Measurements from ENCODE around the gene MID2. TPM values are rescaled to one million over a fixed set of nuclear protein-coding genes. Genes with fewer than 3 reads are reported as not detected.
A peak's percentile ranks its signal among the peaks of the same experiment; 100 is the strongest.
"Not testable (repeated sequence)": the region's sequence is repeated elsewhere in the genome, so short reads cannot be mapped to it uniquely, and the experiment has no call there.

Gene MID2
- total RNA-seq, 2 donors from 2014 or later, result 35.6 to 52.5 TPM

DNA sequence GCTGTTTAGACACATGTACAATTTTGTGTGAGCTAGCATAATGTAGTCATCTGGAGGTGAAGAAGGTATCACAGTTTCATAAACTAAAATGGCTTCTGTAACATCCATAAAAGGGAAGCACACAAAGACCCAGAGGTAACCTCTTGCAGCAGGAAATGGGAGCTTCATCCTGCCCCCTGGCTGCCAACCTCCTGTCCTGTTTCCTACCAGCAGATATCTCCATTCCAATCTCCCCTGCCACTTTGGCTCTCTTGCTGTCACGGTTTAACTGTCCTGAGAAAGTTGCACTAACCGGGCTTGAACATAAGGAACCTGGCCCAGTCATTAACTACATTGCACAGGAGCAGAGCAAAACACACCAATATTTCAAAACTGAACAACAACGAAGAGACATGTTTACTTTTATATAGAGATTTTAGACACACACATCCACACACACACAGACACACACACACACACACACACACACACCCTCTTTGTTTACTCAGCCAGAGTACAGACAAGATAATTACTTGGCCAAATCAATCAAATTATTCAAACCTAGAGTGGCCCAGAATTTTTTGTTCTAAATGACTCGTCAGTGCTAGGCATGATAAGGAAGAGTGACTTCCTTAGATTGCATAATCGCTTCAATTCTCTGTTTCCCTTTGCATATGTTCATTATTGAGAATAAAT is 24.2 kb downstream of the MID2 start:
- no peak overlapping the region for H3K27ac ChIP-seq

DNA sequence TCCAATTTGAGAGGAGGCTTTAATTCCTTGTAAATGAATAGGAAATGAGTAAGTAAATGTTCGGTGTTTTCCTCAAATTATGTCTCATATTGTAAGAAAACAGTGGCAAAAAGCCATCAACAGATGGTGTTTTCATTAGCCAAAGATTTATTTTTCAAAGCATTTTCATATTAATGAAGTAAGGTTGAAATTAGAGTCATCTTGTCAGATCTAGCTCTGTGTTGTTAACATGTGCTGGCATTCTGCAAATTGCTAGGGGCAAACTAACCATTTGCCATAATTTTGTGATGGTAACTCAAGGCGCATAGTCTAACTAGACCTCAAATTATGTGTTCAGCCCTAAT is 24.7 kb downstream of the MID2 start:
- Histone ChIP-seq H3K36me3 (no peaks in the 10 kb centered on the region), H3K4me3 (no peak overlapping the region), H3K27ac (no peak overlapping the region), H3K9me3 (no peaks in the 10 kb centered on the region), H3K4me1 (replicated peaks) (no peaks in the 10 kb centered on the region), H3K27me3 (replicated peaks; ENCODE audit: insufficient read depth) (no peaks in the 10 kb centered on the region)
- TF ChIP-seq, protein P1, sequence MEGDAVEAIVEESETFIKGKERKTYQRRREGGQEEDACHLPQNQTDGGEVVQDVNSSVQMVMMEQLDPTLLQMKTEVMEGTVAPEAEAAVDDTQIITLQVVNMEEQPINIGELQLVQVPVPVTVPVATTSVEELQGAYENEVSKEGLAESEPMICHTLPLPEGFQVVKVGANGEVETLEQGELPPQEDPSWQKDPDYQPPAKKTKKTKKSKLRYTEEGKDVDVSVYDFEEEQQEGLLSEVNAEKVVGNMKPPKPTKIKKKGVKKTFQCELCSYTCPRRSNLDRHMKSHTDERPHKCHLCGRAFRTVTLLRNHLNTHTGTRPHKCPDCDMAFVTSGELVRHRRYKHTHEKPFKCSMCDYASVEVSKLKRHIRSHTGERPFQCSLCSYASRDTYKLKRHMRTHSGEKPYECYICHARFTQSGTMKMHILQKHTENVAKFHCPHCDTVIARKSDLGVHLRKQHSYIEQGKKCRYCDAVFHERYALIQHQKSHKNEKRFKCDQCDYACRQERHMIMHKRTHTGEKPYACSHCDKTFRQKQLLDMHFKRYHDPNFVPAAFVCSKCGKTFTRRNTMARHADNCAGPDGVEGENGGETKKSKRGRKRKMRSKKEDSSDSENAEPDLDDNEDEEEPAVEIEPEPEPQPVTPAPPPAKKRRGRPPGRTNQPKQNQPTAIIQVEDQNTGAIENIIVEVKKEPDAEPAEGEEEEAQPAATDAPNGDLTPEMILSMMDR (IDR thresholded peaks at IDR 0.05), result no peak
- TF ChIP-seq POLR2A (IDR thresholded peaks at IDR 0.05), result no peak
- TF ChIP-seq POLR2AphosphoS5 (IDR thresholded peaks at IDR 0.05), result no peak
- intact Hi-C loops (cut with DNase I), result no loop called here
- no peak for DNase-seq (ENCODE audit: low spot score)
- WGBS, result 69% methylated on average over 2 of the region's 2 CpGs

More for the DNA sequence above, 24.2 kb downstream of the MID2 start:
- no peaks in the 10 kb centered on the region for H3K4me1 ChIP-seq (replicated peaks)
- no peaks in the 10 kb centered on the region for H3K9me3 ChIP-seq
- no peaks in the 10 kb centered on the region for H3K36me3 ChIP-seq
- 25% methylated on average over 5 of the region's 5 CpGs for WGBS
- intact Hi-C loops (cut with DNase I), result no loop called here
- H3K27me3 ChIP-seq (replicated peaks; ENCODE audit: insufficient read depth), result no peaks in the 10 kb centered on the region
- no peak overlapping the region for H3K4me3 ChIP-seq
- DNase-seq (ENCODE audit: low spot score), result no peak
- TF ChIP-seq POLR2AphosphoS5 (IDR thresholded peaks at IDR 0.05), result no peak
- TF ChIP-seq POLR2A (IDR thresholded peaks at IDR 0.05), result no peak

DNA sequence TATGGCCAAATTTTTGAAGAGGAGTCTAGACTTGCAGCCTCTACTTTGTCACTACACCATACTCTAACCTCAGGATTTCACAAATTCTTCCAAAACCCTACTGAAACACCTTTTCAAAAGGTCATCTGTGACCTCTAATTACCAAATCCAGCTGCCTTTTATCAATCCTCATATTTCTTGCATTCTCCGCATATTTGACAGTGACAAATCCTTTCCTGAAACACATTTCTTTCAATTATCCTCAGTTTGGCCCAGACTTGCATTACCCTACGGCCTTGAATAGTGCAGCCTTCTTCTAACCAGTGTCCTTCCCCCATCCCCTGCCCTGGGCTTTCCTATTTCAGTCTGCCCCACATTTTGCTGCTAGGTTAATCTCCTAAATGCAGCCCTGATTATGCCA is 25.5 kb downstream of the MID2 start:
- WGBS, result 75% methylated on average over 2 of the region's 2 CpGs
- TF ChIP-seq POLR2AphosphoS5 (IDR thresholded peaks at IDR 0.05), result no peak
- no peak for TF ChIP-seq POLR2A (IDR thresholded peaks at IDR 0.05)
- TF ChIP-seq, protein P1 (IDR thresholded peaks at IDR 0.05), result no peak
- no peak for DNase-seq (ENCODE audit: low spot score)
- no peaks in the 10 kb centered on the region for H3K9me3 ChIP-seq
- no peaks in the 10 kb centered on the region for H3K27me3 ChIP-seq (replicated peaks; ENCODE audit: insufficient read depth)
- no peak overlapping the region for H3K27ac ChIP-seq
- H3K4me3 ChIP-seq, result no peak overlapping the region
- H3K4me1 ChIP-seq (replicated peaks), result no peaks in the 10 kb centered on the region
- intact Hi-C loops (cut with DNase I), result no loop called here
- no peaks in the 10 kb centered on the region for H3K36me3 ChIP-seq

DNA sequence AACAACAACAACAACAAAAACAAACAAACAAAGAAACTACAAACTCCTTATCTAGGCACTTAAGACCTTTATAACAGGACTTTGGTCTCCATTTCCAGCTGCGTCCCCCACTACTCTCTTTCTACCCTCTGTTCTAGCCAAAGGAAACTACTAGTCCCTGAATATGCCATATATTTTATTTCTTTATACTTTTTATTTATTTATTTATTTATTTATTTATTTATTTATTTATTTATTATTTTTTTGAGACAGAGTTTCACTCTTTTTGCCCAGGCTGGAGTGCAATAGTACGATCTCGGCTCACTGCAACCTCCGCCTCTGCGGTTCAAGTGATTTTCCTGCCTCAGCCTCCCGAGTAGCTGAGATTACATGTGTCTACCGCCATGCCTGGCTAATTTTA is 26.0 kb downstream of the MID2 start:
- H3K27ac ChIP-seq; H3K36me3 ChIP-seq; H3K4me1 ChIP-seq (replicated peaks); H3K27me3 ChIP-seq (replicated peaks; ENCODE audit: insufficient read depth); intact Hi-C loops (cut with DNase I); H3K9me3 ChIP-seq; H3K4me3 ChIP-seq; DNase-seq (ENCODE audit: low spot score): not testable (repeated sequence)
- WGBS, result 95% methylated on average over 7 of the region's 7 CpGs

DNA sequence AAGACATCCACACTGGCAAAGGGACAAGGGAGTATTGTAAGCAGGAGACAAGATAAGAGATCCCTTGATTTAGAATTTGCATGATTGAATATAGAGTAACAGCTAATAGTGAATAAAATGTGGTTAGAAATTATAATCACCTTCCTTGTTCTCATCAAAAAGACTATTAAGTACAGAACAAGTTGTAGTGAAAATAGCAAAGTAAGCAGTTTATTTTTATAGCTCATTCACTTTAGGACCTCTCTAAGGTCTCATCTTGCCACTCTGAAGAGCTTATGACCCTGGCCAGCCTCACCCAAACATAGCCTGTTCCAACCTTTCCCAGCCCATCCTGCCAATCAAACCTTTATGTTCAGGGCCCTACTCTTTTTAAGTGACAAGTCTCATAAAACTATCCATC is 30.6 kb downstream of the MID2 start:
- H3K27me3 ChIP-seq (replicated peaks; ENCODE audit: insufficient read depth), result no peaks in the 10 kb centered on the region
- TF ChIP-seq POLR2A (IDR thresholded peaks at IDR 0.05), result no peak
- TF ChIP-seq, protein P1 (IDR thresholded peaks at IDR 0.05), result no peak
- no peak for TF ChIP-seq POLR2AphosphoS5 (IDR thresholded peaks at IDR 0.05)
- intact Hi-C loops (cut with DNase I), result no loop called here
- no peak for DNase-seq (ENCODE audit: low spot score)
- no peaks in the 10 kb centered on the region for H3K36me3 ChIP-seq
- no peaks in the 10 kb centered on the region for H3K4me1 ChIP-seq (replicated peaks)
- H3K4me3 ChIP-seq, result no peak overlapping the region
- no peaks in the 10 kb centered on the region for H3K9me3 ChIP-seq
- H3K27ac ChIP-seq, result peak overlapping the region in 1 of 2 donors; percentile 74

DNA sequence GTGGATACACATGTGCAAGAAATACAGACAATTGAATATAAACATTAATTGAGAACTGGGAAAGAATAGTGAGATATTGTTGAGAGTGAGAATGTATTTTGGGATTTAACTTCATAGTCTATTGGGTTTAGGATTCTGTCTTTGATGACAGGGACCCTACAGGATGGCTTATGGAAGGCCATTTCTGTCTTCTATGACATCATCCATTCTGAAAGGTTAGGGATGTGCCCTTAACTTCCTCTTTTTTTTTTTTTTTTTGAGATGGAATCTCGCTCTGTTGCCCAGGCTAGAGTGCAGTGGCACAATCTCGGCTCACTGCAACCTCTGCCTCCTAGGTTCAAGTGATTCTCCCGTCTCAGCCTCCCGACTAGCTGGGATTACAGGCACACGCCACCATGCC is 31.4 kb downstream of the MID2 start:
- DNase-seq (ENCODE audit: low spot score); H3K36me3 ChIP-seq; H3K27me3 ChIP-seq (replicated peaks; ENCODE audit: insufficient read depth); H3K4me3 ChIP-seq; H3K4me1 ChIP-seq (replicated peaks); intact Hi-C loops (cut with DNase I); H3K9me3 ChIP-seq: not testable (repeated sequence)
- H3K27ac ChIP-seq, result peak overlapping the region; percentile 54 to 74
- 96% methylated on average over 4 of the region's 5 CpGs for WGBS
